Ovary (tissue), 3 donors: ENCODE data around the gene ZNF117.
"Not testable (repeated sequence)": the region's sequence is repeated elsewhere in the genome, so short reads cannot be mapped to it uniquely, and the experiment has no call there.

Experiments used
- CTCF ChIP-seq, 3 donors: fragments of 450-650 bp in 2 of 3; fragments of 200-600 bp in 1 of 3; IDR thresholded peaks; one replicate each; pipeline versions ENCODE4 v1.5.1 to v1.8.0; 2016 to 2022; ENCODE audit warnings: antibody characterized with exemption in 3 of 3, mild to moderate bottlenecking in 1 of 3
- POLR2A ChIP-seq: fragments of 450-650 bp; IDR thresholded peaks from one replicate; pipeline ENCODE4 v1.6.1; 2017; ENCODE audit warnings: antibody characterized with exemption, mild to moderate bottlenecking, moderate library complexity
- donor health status: DM: no; HTN: no; CAD: no.

- not testable (repeated sequence) for TF ChIP-seq CTCF (IDR thresholded peaks at IDR 0.05); POLR2A
Measured at GRCh38 chr7:65020978-65021377, 30.1 kb upstream of the ZNF117 start.
